Measurements from ENCODE around the gene ABCB8. TPM values are rescaled to one million over a fixed set of nuclear protein-coding genes. Genes with fewer than 3 reads are reported as not detected.

Gene ABCB8
- total and polyA plus RNA-seq, 9 of the 15 experiments (the other 6 are each of a cell fraction or from before 2014, with no cell fraction given): 7.6 to 106 (median 36.3) TPM

GRCh38 chr7:151083071-151083823 lies 55.0 kb downstream of the ABCB8 start, which contains the start of gene TMUB1 (continued):
- TF ChIP-seq ZBTB5 (IDR thresholded peaks at IDR 0.05) (no peak), ELF2 (CRISPR knock-in tag; IDR thresholded peaks at IDR 0.05) (peak; percentile 81), ZNF445 (CRISPR knock-in tag; IDR thresholded peaks at IDR 0.05; ENCODE audit: low read depth) (no peak), ZNF318 (IDR thresholded peaks at IDR 0.05; ENCODE audit: borderline replicate concordance in 1 of 2, low read depth in 1 of 2) (no peak), ZNF124 (CRISPR knock-in tag; IDR thresholded peaks at IDR 0.05) (no peak), RBM17 (IDR thresholded peaks at IDR 0.05; ENCODE audit: borderline replicate concordance, low read depth, low read length) (no peak), KLF13 (tag; IDR thresholded peaks at IDR 0.05; ENCODE audit: borderline replicate concordance, low read depth) (no peak), DMBX1 (CRISPR knock-in tag; IDR thresholded peaks at IDR 0.05; ENCODE audit: borderline replicate concordance) (no peak), PHF20 (IDR thresholded peaks at IDR 0.05; ENCODE audit: partially characterized antibody) (no peak), NCOA1 (IDR thresholded peaks at IDR 0.05; ENCODE audit: low read depth) (peak; percentile 53; the same call in 1 of the 2 replicates), STAG1 (CRISPR knock-in tag; IDR thresholded peaks at IDR 0.05; ENCODE audit: borderline replicate concordance) (no peak), ZNF592 (IDR thresholded peaks at IDR 0.05) (no peak), DNMT1 (IDR thresholded peaks at IDR 0.05) (no peak)

All from K562 (cell line).